NCI-H446 (cell line): Measurements from ENCODE around the gene SEMA3F.

Experiments
- DNase-seq, 2 experiments: peaks; one replicate each; lab custom pipeline; 2025; lab: John Stamatoyannopoulos, UW

Gene SEMA3F

DNA sequence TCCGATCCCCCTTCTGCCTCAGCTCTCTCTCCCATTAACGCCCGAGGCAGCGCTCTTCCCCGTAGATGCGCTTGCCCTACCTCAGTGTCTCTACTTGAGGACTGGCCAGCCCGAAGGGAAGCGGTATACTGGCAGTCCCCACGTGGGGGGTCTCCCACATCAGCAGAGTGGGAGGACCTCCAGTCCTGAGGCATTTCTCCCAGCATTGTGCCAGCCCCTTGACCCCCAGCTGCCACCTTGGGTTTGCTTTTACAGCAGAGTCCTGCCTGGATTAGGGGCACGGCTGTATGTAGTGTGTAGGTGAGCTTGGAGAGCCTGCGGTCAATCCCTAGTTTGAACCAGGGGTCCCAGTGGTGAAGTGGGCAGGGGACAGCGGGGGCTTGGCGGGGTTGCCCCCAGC, 767 bp downstream of the SEMA3F start:
- DNase-seq, result no peak

DNA sequence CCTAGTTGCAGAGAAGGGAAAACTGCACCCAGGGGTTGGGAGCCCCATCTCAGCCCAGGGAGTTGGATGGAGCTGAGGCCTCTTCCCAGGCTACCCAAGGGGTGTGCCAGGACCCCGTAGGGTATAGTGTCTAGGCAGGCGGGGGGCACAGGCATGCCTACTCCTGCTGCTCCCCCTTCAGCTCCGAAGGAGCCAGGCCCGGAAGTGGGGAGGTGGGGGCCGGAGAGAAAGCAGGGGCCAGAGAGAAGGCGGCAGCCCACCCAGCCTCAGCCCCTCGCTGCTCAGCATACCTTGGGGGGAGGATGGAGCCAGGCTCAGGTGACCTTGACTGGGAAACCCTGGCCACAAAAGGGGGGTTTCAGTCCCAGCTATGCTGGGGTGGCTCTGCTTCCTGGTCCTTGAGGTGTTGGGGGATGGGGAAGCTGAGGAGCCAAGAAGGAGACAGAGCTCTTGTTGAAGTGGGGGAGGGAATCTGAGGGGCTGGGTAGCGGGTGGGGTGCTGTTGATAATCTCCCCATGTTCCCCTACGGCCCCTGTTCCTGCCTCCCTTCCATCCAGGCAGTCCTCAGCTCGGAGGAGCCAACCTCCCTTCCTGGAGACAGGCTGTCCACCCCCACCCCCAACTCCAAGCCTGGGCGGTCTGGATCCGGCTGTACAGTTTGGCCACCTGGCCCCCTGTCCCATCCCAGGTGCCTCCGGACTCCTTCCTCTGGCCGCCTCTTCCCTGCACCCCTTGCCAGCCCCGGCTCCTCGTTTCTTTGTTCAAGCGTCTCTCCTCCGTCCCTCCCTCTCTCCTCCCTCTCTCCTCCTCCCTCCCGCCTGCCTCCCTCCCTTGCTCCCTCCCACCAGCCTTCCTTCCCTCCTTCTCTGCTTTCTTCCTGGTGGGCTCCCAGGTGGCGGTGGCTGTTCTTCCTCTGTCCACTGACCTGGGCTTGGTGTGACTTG, 1.7 kb downstream of the SEMA3F start:
- no peak for DNase-seq

GRCh38 chr3:50157827-50158529, 2.9 kb downstream of the SEMA3F start:
- peak in 1 of 2 experiments; percentile 45 for DNase-seq

GRCh38 chr3:50158530-50159146, 3.5 kb downstream of the SEMA3F start:
- no peak for DNase-seq

DNA sequence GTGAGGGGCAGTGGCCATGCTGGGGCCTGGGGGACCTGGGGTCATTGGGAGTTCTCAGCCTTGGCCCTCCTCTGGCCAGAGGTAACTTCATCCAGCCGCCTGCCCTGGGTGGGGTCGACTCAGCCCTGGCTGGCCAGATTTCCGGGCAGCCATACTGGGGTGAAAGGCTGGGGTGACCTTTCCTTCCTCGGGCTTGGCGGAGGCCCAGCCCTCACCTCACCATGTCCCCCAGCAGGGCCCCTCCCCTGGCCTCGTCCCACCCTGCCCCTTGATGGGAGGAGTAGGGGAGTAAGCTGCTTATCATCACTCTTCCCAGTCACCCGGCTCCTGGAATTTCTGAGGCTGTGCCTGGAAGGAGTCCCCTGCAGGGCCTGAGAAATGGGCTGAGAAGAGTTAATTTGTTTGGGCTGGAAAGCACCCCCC, 5.4 kb downstream of the SEMA3F start:
- no peak for DNase-seq

GRCh38 chr3:50161320-50161719, 6.2 kb downstream of the SEMA3F start:
- no peak for DNase-seq

- no peak for DNase-seq
These were observed 7.1 kb downstream of the SEMA3F start for GRCh38 chr3:50162034-50162883.

DNA sequence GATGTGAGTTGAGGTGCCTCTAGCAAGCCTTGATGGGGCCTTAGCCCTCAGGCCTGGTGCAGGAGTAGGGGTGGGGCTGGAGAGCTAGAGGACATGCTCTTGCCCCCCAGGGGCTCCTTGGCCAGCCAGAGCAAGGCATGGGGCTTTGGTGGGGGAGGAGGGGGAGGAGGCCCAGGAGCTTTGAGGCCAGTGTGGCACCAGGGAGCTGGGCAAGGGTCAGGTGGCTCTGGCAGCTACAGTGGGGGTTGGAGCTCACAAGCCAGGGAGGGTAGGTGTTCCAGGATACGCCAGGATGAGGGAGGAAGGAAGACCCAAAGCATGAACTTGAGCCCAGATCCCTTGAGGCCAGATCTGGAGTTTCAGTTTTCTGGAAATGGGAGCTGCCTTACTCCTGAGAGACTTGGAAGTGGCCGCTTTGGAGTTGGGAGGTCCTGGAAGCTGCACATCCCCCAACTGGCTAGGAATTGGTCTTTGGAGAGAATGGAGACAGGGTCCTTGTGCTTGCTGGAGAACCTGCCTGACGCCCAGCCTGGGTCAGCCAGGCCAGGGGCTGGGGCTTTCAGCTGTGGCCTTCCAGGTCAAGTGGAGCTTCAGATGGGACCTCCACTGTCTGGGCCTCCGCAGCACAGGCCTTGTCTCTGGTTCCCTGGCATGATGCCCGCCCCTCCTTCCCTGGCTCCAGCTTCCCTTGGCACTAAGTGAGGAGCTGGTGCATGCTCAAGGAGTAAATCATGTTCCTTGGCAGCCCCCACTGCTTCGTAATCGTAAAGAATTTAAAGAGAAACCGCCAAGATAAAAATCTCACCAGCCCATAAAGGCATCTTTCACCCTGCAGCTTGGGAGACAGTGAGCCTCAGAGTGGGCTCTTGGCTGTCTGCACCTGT, 8.7 kb downstream of the SEMA3F start:
- DNase-seq, result peak; percentile 64 to 88

- DNase-seq, result no peak
These were observed 9.4 kb downstream of the SEMA3F start for GRCh38 chr3:50164481-50164880.

GRCh38 chr3:50164984-50165909, 10.1 kb downstream of the SEMA3F start:
- peak in 1 of 2 experiments; percentile 81 for DNase-seq

DNA sequence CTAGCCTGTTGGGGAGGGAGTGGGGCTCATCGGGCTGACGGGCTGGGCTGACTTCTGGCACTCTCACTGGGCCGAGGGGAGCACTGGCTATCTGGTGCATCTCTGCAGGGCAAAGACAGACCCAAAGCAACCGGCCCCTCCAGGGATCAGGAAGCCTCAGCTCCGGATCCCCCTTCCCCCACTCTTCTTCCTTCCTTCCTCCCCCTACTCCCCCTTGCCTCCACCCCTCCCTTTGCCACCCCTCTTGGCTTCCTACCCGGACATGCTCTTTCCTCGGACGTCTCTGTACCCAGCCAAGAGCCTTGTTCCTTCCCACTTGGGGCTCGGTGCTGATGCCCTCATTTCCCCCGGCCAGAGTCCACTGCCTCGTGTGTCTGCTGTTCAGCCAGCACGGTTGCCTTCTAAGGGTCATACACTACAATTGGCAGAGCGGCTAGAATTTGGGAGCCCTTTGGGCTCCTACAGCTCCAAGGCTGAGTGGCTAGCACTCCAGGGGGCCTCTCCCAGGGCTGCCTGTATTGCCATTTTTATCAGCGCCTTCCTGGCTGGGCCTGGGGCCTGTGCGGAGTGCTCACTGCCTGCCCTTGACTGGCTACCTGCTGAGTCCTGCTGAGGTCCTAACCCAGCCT, 10.9 kb downstream of the SEMA3F start:
- DNase-seq, result no peak

GRCh38 chr3:50166620-50167019, 11.5 kb downstream of the SEMA3F start:
- DNase-seq, result no peak

DNA sequence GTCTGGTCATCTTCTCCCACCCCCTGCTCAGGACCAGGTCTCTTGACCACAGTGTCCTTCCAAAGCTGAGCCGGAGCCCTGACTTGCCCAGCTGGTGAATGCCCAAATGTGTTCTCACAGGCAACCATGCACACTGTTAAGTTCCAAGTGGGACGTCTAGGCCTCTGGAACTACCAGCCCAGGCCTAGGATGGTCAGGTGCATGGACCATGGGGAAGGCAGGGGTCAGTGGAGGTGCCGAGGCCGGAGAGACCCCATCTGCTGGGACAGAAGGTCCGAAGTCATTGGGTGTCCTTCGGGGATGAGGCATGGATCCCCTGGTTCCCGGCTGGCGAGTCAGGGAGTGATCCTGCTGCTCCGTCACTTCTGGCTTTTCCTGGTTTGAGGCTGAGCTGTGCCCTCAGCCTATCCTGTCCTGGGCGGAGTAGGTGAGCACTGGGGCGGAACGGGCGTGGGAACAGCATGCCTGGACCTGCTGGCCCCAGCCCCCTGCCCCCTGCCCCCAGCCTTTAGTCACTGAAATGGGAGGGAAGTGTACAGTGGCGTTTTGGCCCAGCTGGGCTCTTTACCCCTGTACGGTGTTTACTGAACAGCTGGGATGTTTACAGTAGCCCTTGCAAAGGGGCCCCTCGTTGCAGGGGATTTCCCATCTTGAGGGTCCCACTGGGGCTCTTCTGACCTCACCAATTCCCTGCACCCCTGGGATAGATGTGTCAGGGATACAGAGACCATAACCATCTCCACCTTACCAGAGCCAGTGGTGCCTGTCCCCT, 12.1 kb downstream of the SEMA3F start:
- DNase-seq, result no peak

DNA sequence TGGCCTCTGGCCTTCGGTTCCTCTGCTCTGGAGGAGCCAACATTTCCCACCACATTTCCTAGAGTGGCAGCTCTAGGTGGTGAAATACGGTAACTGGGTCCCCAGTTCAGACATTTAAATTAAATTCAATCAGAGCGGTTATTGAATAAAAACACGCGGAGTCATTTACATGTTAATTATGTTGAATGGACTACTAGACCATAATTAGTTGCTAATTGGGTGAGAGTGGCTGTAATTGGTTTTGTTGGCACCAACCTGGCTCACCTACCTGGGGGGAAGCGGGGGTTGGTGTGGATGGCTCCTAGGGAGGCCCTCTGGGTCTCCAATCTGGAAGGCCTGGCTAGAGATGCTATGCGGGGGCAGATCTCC, 12.7 kb downstream of the SEMA3F start:
- no peak for DNase-seq

- DNase-seq, result no peak
These were observed 13.3 kb downstream of the SEMA3F start for GRCh38 chr3:50168388-50168787.

GRCh38 chr3:50168791-50169190, 13.7 kb downstream of the SEMA3F start:
- DNase-seq, result no peak

- DNase-seq, result no peak
These were observed 14.2 kb downstream of the SEMA3F start for GRCh38 chr3:50169232-50169832.

GRCh38 chr3:50169858-50170257, 14.7 kb downstream of the SEMA3F start:
- DNase-seq, result no peak
